CD14-positive monocyte (primary cell): ENCODE measurements around the gene SULF2. TPM values are rescaled to one million over a fixed set of nuclear protein-coding genes. Genes with fewer than 3 reads are reported as not detected.
"Not testable (repeated sequence)": the region's sequence is repeated elsewhere in the genome, so short reads cannot be mapped to it uniquely, and the experiment has no call there.

Experiments
- DNase-seq, 3 donors: peaks; one replicate each; pipeline ENCODE4 v3.0.0-alpha.2; 2011 to 2022
- H2AFZ ChIP-seq: 2 replicates; pipeline ENCODE4 v1.6.0; 2012; ENCODE audit warnings: mild to moderate bottlenecking, low read depth, low read length, inconsistent platforms; ENCODE audit not compliant: insufficient read depth, poor library complexity, severe bottlenecking
- H3K27ac ChIP-seq, 2 donors: 1 replicate in 1 of 2; 2 replicates in 1 of 2; pipeline ENCODE4 v1.5.1; 2012 to 2013; ENCODE audit warnings: low read length in 2 of 2, control low read depth in 1 of 2, inconsistent platforms in 1 of 2, low read depth in 1 of 2, mild to moderate bottlenecking in 1 of 2
- H3K27me3 ChIP-seq, 2 donors: one replicate each; pipeline versions ENCODE4 v1.6.0 to v1.6.1; 2011 to 2013; ENCODE audit warnings: low read length in 2 of 2; ENCODE audit not compliant: control insufficient read depth in 2 of 2, insufficient read depth in 2 of 2
- H3K36me3 ChIP-seq, 2 donors: replicated peaks in 1 of 2; 1 replicate in 1 of 2; 2 replicates in 1 of 2; pipeline versions ENCODE4 v1.5.1 to v1.6.1; 2012 to 2013; ENCODE audit warnings: low read length in 2 of 2, control low read depth in 1 of 2, inconsistent platforms in 1 of 2, mild to moderate bottlenecking in 1 of 2; ENCODE audit not compliant: insufficient read depth in 2 of 2, control insufficient read depth in 1 of 2
- H3K4me1 ChIP-seq, 2 donors: 1 replicate in 1 of 2; 2 replicates in 1 of 2; pipeline versions ENCODE4 v1.5.1 to v1.6.1; 2012 to 2013; ENCODE audit warnings: low read length in 2 of 2, control low read depth in 1 of 2, inconsistent platforms in 1 of 2, mild to moderate bottlenecking in 1 of 2, moderate library complexity in 1 of 2; ENCODE audit not compliant: insufficient read depth in 2 of 2, control insufficient read depth in 1 of 2
- H3K4me2 ChIP-seq: replicated peaks from 2 replicates; pipeline ENCODE3; 2012; ENCODE audit warnings: low read length, moderate library complexity, mild to moderate bottlenecking; ENCODE audit not compliant: poor library complexity, severe bottlenecking; ENCODE audit errors: extremely low read depth
- H3K4me3 ChIP-seq, 3 experiments: fragments of 200-600 bp in 1 of 3; sonication (generic) in 1 of 3; replicated peaks in 1 of 3; 1 replicate in 2 of 3; 2 replicates in 1 of 3; pipeline ENCODE4 v1.5.1; 2011 to 2013; ENCODE audit warnings: low read length in 3 of 3, mild to moderate bottlenecking in 3 of 3, control low read depth in 2 of 3, low read depth in 2 of 3, inconsistent platforms in 1 of 3, moderate library complexity in 1 of 3
- H3K79me2 ChIP-seq: 2 replicates; pipeline ENCODE4 v1.6.0; 2012; ENCODE audit warnings: mild to moderate bottlenecking, control low read depth, inconsistent platforms, low read length, moderate library complexity; ENCODE audit not compliant: insufficient read depth
- H3K9ac ChIP-seq: 2 replicates; pipeline ENCODE4 v1.6.0; 2017; ENCODE audit warnings: low read length, mild to moderate bottlenecking; ENCODE audit not compliant: insufficient read depth, poor library complexity, severe bottlenecking
- H3K9me3 ChIP-seq, 2 donors: replicated peaks in 1 of 2; 1 replicate in 1 of 2; 2 replicates in 1 of 2; pipeline versions ENCODE4 v1.5.1 to v1.6.1; 2012 to 2013; ENCODE audit warnings: low read length in 2 of 2, control low read depth in 1 of 2; ENCODE audit not compliant: control insufficient read depth in 1 of 2, insufficient read depth in 1 of 2
- H4K20me1 ChIP-seq: 2 replicates; pipeline ENCODE4 v1.6.0; 2012; ENCODE audit warnings: mild to moderate bottlenecking, low read length, control low read depth, moderate library complexity; ENCODE audit not compliant: insufficient read depth
- H3K27ac Mint-ChIP-seq, 7 donors: one replicate each; pipeline ENCODE4 v1.8.0; 2020; ENCODE audit warnings: mild to moderate bottlenecking in 7 of 7, mixed read lengths in 7 of 7, moderate library complexity in 6 of 7, inconsistent platforms in 2 of 7
- H3K27me3 Mint-ChIP-seq, 3 donors: one replicate each; pipeline ENCODE4 v1.8.0; 2021 to 2022; ENCODE audit warnings: low read depth in 3 of 3, mild to moderate bottlenecking in 3 of 3, mixed read lengths in 3 of 3, moderate library complexity in 3 of 3, inconsistent platforms in 1 of 3
- H3K36me3 Mint-ChIP-seq, 2 donors: one replicate each; pipeline ENCODE4 v1.8.0; 2020; ENCODE audit warnings: mixed read lengths in 2 of 2, inconsistent platforms in 1 of 2, mild to moderate bottlenecking in 1 of 2
- H3K4me1 Mint-ChIP-seq: one replicate; pipeline ENCODE4 v1.8.0; 2020; ENCODE audit warnings: mild to moderate bottlenecking, mixed read lengths
- H3K4me3 Mint-ChIP-seq, 2 donors: one replicate each; pipeline ENCODE4 v1.8.0; 2020; ENCODE audit warnings: mild to moderate bottlenecking in 2 of 2, mixed read lengths in 2 of 2, moderate library complexity in 1 of 2
- H3K9me3 Mint-ChIP-seq, 7 donors: one replicate each; pipeline ENCODE4 v1.8.0; 2020 to 2022; ENCODE audit warnings: mixed read lengths in 7 of 7, mild to moderate bottlenecking in 6 of 7, moderate library complexity in 6 of 7, inconsistent platforms in 2 of 7
- CTCF ChIP-seq: fragments of 200-600 bp; IDR thresholded peaks from one replicate; pipeline ENCODE4 v1.8.0; 2022; ENCODE audit warnings: antibody characterized with exemption, mild to moderate bottlenecking
- WGBS: methylation state at CpG from one replicate; pipeline ENCODE4 v1.1.5; 2013; ENCODE audit warnings: missing lambda C conversion rate; ENCODE audit not compliant: insufficient coverage; 5-methylcytosine and 5-hydroxymethylcytosine counted together
- intact Hi-C, 2 donors: fragments of 100-400 bp; cut with micrococcal nuclease; formaldehyde crosslinking; loops; one replicate each; pipeline versions ENCODE4 v1.15.0 to v1.15.1; 2023
- polyA plus RNA-seq, 3 donors: library from polyadenylated mRNA; depleted of rRNA in 1 of 3; unstranded in 2 of 3; stranded (reverse) in 1 of 3; fragments of 300-500 nt in 2 of 3; fragments of >200 nt in 1 of 3; fragmentation: Illumina TruSeq in 2 of 3; gene quantifications; 1 replicate in 2 of 3; 2 replicates in 1 of 3; pipeline ENCODE4 v1.2.3, GENCODE V29; 2012 to 2021

The SULF2 gene
- polyA plus RNA-seq, 3 donors: 60.3 to 156 (median 75.5) TPM

GRCh38 chr20:47805951-47806350 lies 20.7 kb upstream of the SULF2 start:
- no peak for DNase-seq
- H3K4me1 Mint-ChIP-seq: no peaks in the 10 kb centered on the region
- H3K27ac ChIP-seq: no peak overlapping the region

DNA sequence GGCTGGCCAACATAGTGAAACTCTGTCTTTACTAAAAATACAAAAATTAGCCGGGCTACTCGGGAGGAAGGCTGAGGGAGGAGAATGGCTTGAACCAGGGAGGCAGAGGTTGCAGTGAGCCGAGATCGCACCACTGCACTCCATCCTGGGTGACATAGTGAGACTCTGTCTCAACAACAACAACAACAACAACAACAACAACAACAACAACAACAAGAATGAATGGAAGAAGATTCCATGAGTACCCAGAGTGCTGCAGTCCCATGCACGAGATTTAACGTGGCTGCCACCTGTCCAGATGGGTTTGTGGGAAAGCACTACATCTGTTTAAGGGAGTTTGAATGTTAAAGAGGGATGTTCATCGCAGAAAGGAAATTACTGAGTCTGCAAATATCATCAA lies 19.7 kb upstream of the SULF2 start:
- H3K9me3 Mint-ChIP-seq, DNase-seq, H3K4me1 ChIP-seq, H3K27me3 ChIP-seq, H3K4me2 ChIP-seq, H3K79me2 ChIP-seq, H3K9me3 ChIP-seq, H3K4me3 ChIP-seq, H2AFZ ChIP-seq, H3K27ac ChIP-seq, H3K27ac Mint-ChIP-seq, H4K20me1 ChIP-seq, H3K36me3 ChIP-seq, H3K36me3 Mint-ChIP-seq, intact Hi-C loops, H3K9ac ChIP-seq, H3K4me1 Mint-ChIP-seq: not testable (repeated sequence)
- peaks cover 19 to 32% (median 27%) of the 10 kb centered on the region in 3 donors for H3K27me3 Mint-ChIP-seq
- 100% methylated on average over 2 of the region's 7 CpGs for WGBS
- H3K4me3 Mint-ChIP-seq: peak overlapping the region in 1 of 2 donors; percentile 51

More at GRCh38 chr20:47805951-47806350, 20.7 kb upstream of the SULF2 start:
- Histone ChIP-seq H3K4me2 (no peak overlapping the region), H3K36me3 (no peaks in the 10 kb centered on the region), H3K79me2 (no peaks in the 10 kb centered on the region), H2AFZ (no peak overlapping the region), H3K4me3 (no peak overlapping the region), H3K27me3 (peaks cover 2 to 9% of the 10 kb centered on the region in 2 donors), H4K20me1 (no peaks in the 10 kb centered on the region), H3K9me3 (no peaks in the 10 kb centered on the region), H3K9ac (no peak overlapping the region), H3K4me1 (no peaks in the 10 kb centered on the region)
- H3K9me3 Mint-ChIP-seq: no peaks in the 10 kb centered on the region
- H3K27me3 Mint-ChIP-seq: peaks cover 22 to 41% (median 27%) of the 10 kb centered on the region in 3 donors
- H3K4me3 Mint-ChIP-seq: peak overlapping the region in 1 of 2 donors; percentile 32
- 63% methylated on average over 13 of the region's 14 CpGs for WGBS
- H3K27ac Mint-ChIP-seq: no peak overlapping the region
- intact Hi-C loops: no loop called here
- TF ChIP-seq CTCF: no peak
- H3K36me3 Mint-ChIP-seq: no peaks in the 10 kb centered on the region

GRCh38 chr20:47804224-47804825 lies 19.0 kb upstream of the SULF2 start:
- H3K36me3 ChIP-seq, DNase-seq, H3K9ac ChIP-seq, intact Hi-C loops, H3K27ac ChIP-seq, H2AFZ ChIP-seq, H3K9me3 ChIP-seq, H4K20me1 ChIP-seq, H3K27ac Mint-ChIP-seq, H3K79me2 ChIP-seq, H3K4me3 ChIP-seq, H3K9me3 Mint-ChIP-seq, H3K27me3 ChIP-seq, H3K4me1 ChIP-seq, H3K36me3 Mint-ChIP-seq, H3K4me2 ChIP-seq, H3K4me1 Mint-ChIP-seq: not testable (repeated sequence)
- Mint-ChIP-seq H3K27me3 (peaks cover 19 to 32% (median 24%) of the 10 kb centered on the region in 3 donors), H3K4me3 (peak overlapping the region in 1 of 2 donors; percentile 51)
- 88% methylated on average over 7 of the region's 15 CpGs for WGBS
